Activated CD4-positive, alpha-beta memory T cell treated with anti-CD3 and anti-CD28 coated beads, Interleukin-2, amount 10 ng/mL, durations not matched to agents 7 days and 5 days (primary cell): Measurements from ENCODE around the gene ANKRD39. TPM values are rescaled to one million over a fixed set of nuclear protein-coding genes. Genes with fewer than 3 reads are reported as not detected.

ENCODE experiments used
- CTCF ChIA-PET: fragments of 350-600 bp; sonication (Branson Sonifier 250); formaldehyde crosslinking; loops from one replicate; lab custom pipeline; 2021; ENCODE audit warnings: antibody characterized with exemption, inconsistent platforms; lab: Charles Lee
- POLR2A ChIA-PET: fragments of 350-600 bp; sonication (Branson Sonifier 250); formaldehyde crosslinking; loops from one replicate; lab custom pipeline; 2021; ENCODE audit warnings: antibody characterized with exemption; lab: Charles Lee
- DNase-seq: peaks from one replicate; pipeline ENCODE4 v3.0.0-alpha.2; 2020
- H3K27ac Mint-ChIP-seq: one replicate; pipeline ENCODE4 v1.8.0; 2021; ENCODE audit warnings: mild to moderate bottlenecking, mixed read lengths
- H3K27me3 Mint-ChIP-seq: one replicate; pipeline ENCODE4 v1.8.0; 2021; ENCODE audit warnings: mixed read lengths
- H3K36me3 Mint-ChIP-seq: one replicate; pipeline ENCODE4 v1.8.0; 2021; ENCODE audit warnings: low read depth, mixed read lengths
- H3K4me1 Mint-ChIP-seq: one replicate; pipeline ENCODE4 v1.8.0; 2021; ENCODE audit warnings: mixed read lengths
- H3K4me3 Mint-ChIP-seq: one replicate; pipeline ENCODE4 v1.8.0; 2021; ENCODE audit warnings: mild to moderate bottlenecking, mixed read lengths
- H3K9me3 Mint-ChIP-seq: one replicate; pipeline ENCODE4 v1.8.0; 2021; ENCODE audit warnings: mixed read lengths
- total RNA-seq, 2 experiments: library from RNA; stranded (reverse); gene quantifications; one replicate each; pipeline ENCODE4 v1.2.3, GENCODE V29; 2021

ANKRD39 gene
- total RNA-seq, 2 experiments from 2014 or later, result 44.1 to 47.7 TPM

- CTCF ChIA-PET, result interaction anchor here (0.6 to 4.9 kb wide), 15 partner anchors 11 to 477 kb away, joined by 3 to 50 read pairs (median 5); partner anchors contain the start of genes ANKRD36 and ANKRD39
- H3K4me1 Mint-ChIP-seq, result peaks cover 59% of the 10 kb centered on the region
- peaks cover 39% of the 10 kb centered on the region for H3K36me3 Mint-ChIP-seq
- DNase-seq, result peak; percentile 97
- POLR2A ChIA-PET, result interaction anchor here (0.6 to 2.9 kb wide), 22 partner anchors 8 to 615 kb away, joined by 3 to 21 read pairs (median 4); partner anchors contain the start of genes ANKRD36, ANKRD39, CNNM4 and KANSL3
- no peaks in the 10 kb centered on the region for H3K9me3 Mint-ChIP-seq
- H3K4me3 Mint-ChIP-seq, result peak within 1 kb of the TSS; percentile 91
- H3K27me3 Mint-ChIP-seq, result no peaks in the 10 kb centered on the region
- H3K27ac Mint-ChIP-seq, result peak within 1 kb of the TSS; percentile 72
These were observed 41.5 kb downstream of the ANKRD39 start, which contains the start of gene CNNM3 for GRCh38 chr2:96816127-96816835. Gene CNNM3 (plus strand): TSS chr2:96816268. CDS start chr2:96816278, 10 bp downstream.

GRCh38 chr2:96815326-96816126 is 42.3 kb downstream of the ANKRD39 start:
- ChIA-PET CTCF (interaction anchor here (0.6 to 4.9 kb wide), 14 partner anchors 11 to 297 kb away, joined by 3 to 50 read pairs (median 5); partner anchors contain the start of genes ANKRD36 and ANKRD39), POLR2A (interaction anchor here (0.8 to 2.9 kb wide), 15 partner anchors 9 to 607 kb away, joined by 3 to 21 read pairs (median 5); partner anchors contain the start of genes ANKRD36, ANKRD39, CNNM4 and STARD7)
- Mint-ChIP-seq H3K27me3 (no peaks in the 10 kb centered on the region), H3K4me1 (peaks cover 51% of the 10 kb centered on the region), H3K36me3 (peaks cover 38% of the 10 kb centered on the region), H3K9me3 (no peaks in the 10 kb centered on the region), H3K4me3 (peak overlapping the region; percentile 91), H3K27ac (peak overlapping the region; percentile 66)
- peak; percentile 35 for DNase-seq

- no peak for DNase-seq
- ChIA-PET CTCF (interaction anchor here (0.6 to 1.7 kb wide), 3 partner anchors 44 to 222 kb away, joined by 4 to 5 read pairs (median 5); partner anchors contain the start of gene ANKRD39), POLR2A (interaction anchor here (1.3 kb wide), 1 partner anchor 51 kb away, joined by 5 read pairs; no protein-coding TSS in a partner anchor)
- Mint-ChIP-seq H3K4me1 (peaks cover 33% of the 10 kb centered on the region), H3K27me3 (no peaks in the 10 kb centered on the region), H3K4me3 (no peak overlapping the region), H3K9me3 (no peaks in the 10 kb centered on the region), H3K36me3 (peaks cover 19% of the 10 kb centered on the region), H3K27ac (no peak overlapping the region)
These were observed 44.2 kb downstream of the ANKRD39 start for GRCh38 chr2:96813656-96814055.

- peaks cover 11% of the 10 kb centered on the region for H3K36me3 Mint-ChIP-seq
These were observed 45.9 kb downstream of the ANKRD39 start for GRCh38 chr2:96811917-96812316.

GRCh38 chr2:96810783-96811192 is 47.0 kb downstream of the ANKRD39 start:
- CTCF ChIA-PET, result no interaction called here
- no peak overlapping the region for H3K4me3 Mint-ChIP-seq
- no peak for DNase-seq
- H3K27ac Mint-ChIP-seq, result no peak overlapping the region
- no peaks in the 10 kb centered on the region for H3K9me3 Mint-ChIP-seq
- no peaks in the 10 kb centered on the region for H3K27me3 Mint-ChIP-seq
- peaks cover 37% of the 10 kb centered on the region for H3K4me1 Mint-ChIP-seq
- H3K36me3 Mint-ChIP-seq, result peaks cover 15% of the 10 kb centered on the region
- POLR2A ChIA-PET, result no interaction called here

More at GRCh38 chr2:96811917-96812316, 45.9 kb downstream of the ANKRD39 start:
- no peaks in the 10 kb centered on the region for H3K27me3 Mint-ChIP-seq
- DNase-seq, result no peak
- H3K4me1 Mint-ChIP-seq, result peaks cover 28% of the 10 kb centered on the region
- H3K4me3 Mint-ChIP-seq, result no peak overlapping the region
- CTCF ChIA-PET, result no interaction called here
- H3K9me3 Mint-ChIP-seq, result no peaks in the 10 kb centered on the region
- no peak overlapping the region for H3K27ac Mint-ChIP-seq
- POLR2A ChIA-PET, result no interaction called here

GRCh38 chr2:96809951-96810782 is 47.6 kb downstream of the ANKRD39 start:
- Mint-ChIP-seq H3K27me3 (no peaks in the 10 kb centered on the region), H3K9me3 (no peaks in the 10 kb centered on the region), H3K36me3 (peaks cover 15% of the 10 kb centered on the region), H3K4me1 (peaks cover 32% of the 10 kb centered on the region), H3K4me3 (no peak overlapping the region), H3K27ac (no peak overlapping the region)
- CTCF ChIA-PET, result no interaction called here
- DNase-seq, result no peak
- POLR2A ChIA-PET, result interaction anchor here (1.3 kb wide), 1 partner anchor 153 kb away, joined by 4 read pairs; no protein-coding TSS in a partner anchor

- Mint-ChIP-seq H3K9me3 (no peaks in the 10 kb centered on the region), H3K4me3 (no peak overlapping the region), H3K4me1 (peaks cover 28% of the 10 kb centered on the region), H3K27me3 (no peaks in the 10 kb centered on the region), H3K36me3 (peaks cover 15% of the 10 kb centered on the region), H3K27ac (no peak overlapping the region)
- ChIA-PET CTCF (interaction anchor here (0.5 kb wide), 1 partner anchor 469 kb away, joined by 3 read pairs; no protein-coding TSS in a partner anchor), POLR2A (interaction anchor here (1.3 kb wide), 1 partner anchor 154 kb away, joined by 4 read pairs; no protein-coding TSS in a partner anchor)
- DNase-seq, result no peak
These were observed 48.5 kb downstream of the ANKRD39 start for GRCh38 chr2:96809216-96809882.

- H3K4me1 Mint-ChIP-seq, result peaks cover 26% of the 10 kb centered on the region
- DNase-seq, result no peak
- ChIA-PET CTCF (interaction anchor here (6.4 kb wide), 1 partner anchor 8 kb away, joined by 50 read pairs; the partner anchor contains the start of gene CNNM3), POLR2A (no interaction called here)
- no peak overlapping the region for H3K4me3 Mint-ChIP-seq
- no peaks in the 10 kb centered on the region for H3K9me3 Mint-ChIP-seq
- H3K27me3 Mint-ChIP-seq, result no peaks in the 10 kb centered on the region
- H3K36me3 Mint-ChIP-seq, result peaks cover 15% of the 10 kb centered on the region
- peak overlapping the region; percentile 42 for H3K27ac Mint-ChIP-seq
These were observed 49.5 kb downstream of the ANKRD39 start for GRCh38 chr2:96808176-96808837.

- Mint-ChIP-seq H3K4me3 (no peak overlapping the region), H3K4me1 (peaks cover 21% of the 10 kb centered on the region), H3K9me3 (no peaks in the 10 kb centered on the region), H3K27ac (peak overlapping the region; percentile 86), H3K36me3 (peaks cover 10% of the 10 kb centered on the region), H3K27me3 (no peaks in the 10 kb centered on the region)
- ChIA-PET CTCF (interaction anchor here (0.6 to 6.4 kb wide), 5 partner anchors 10 to 51 kb away, joined by 4 to 50 read pairs (median 5); partner anchors contain the start of genes ANKRD39 and CNNM3), POLR2A (interaction anchor here (1.0 to 2.1 kb wide), 2 partner anchors 9 to 17 kb away, joined by 3 to 19 read pairs; partner anchors contain the start of gene CNNM3)
- no peak for DNase-seq
These were observed 50.7 kb downstream of the ANKRD39 start for GRCh38 chr2:96807127-96807471.

- CTCF ChIA-PET, result interaction anchor here (0.6 to 6.4 kb wide), 5 partner anchors 10 to 51 kb away, joined by 4 to 50 read pairs (median 5); partner anchors contain the start of genes ANKRD39 and CNNM3
- POLR2A ChIA-PET, result interaction anchor here (1.0 to 2.1 kb wide), 2 partner anchors 10 to 17 kb away, joined by 3 to 19 read pairs; partner anchors contain the start of gene CNNM3
- no peaks in the 10 kb centered on the region for H3K27me3 Mint-ChIP-seq
- H3K27ac Mint-ChIP-seq, result peak overlapping the region; percentile 86
- DNase-seq, result peak; percentile 60
- H3K4me1 Mint-ChIP-seq, result peaks cover 21% of the 10 kb centered on the region
- peak overlapping the region; percentile 24 for H3K4me3 Mint-ChIP-seq
- no peaks in the 10 kb centered on the region for H3K9me3 Mint-ChIP-seq
- H3K36me3 Mint-ChIP-seq, result peaks cover 10% of the 10 kb centered on the region
These were observed 51.2 kb downstream of the ANKRD39 start for GRCh38 chr2:96806468-96807126.
